ENCODE results near the gene HES5.
A peak's percentile ranks its signal among the peaks of the same experiment; 100 is the strongest.
"Not testable (repeated sequence)": the region's sequence is repeated elsewhere in the genome, so short reads cannot be mapped to it uniquely, and the experiment has no call there.

HES5 gene

GRCh38 chr1:2529784-2530512 lies at the start of gene HES5:
Gene HES5, minus strand, starts transcription at chr1:2530263. Its CDS starts 99 bp downstream, at chr1:2530164.
- FAIRE-seq = no peak
- no peak for DNase-seq (ENCODE audit: insufficient read length, low spot score)

GRCh38 chr1:2578758-2579118 lies 48.7 kb upstream of the HES5 start:
- FAIRE-seq (peak; percentile 69), DNase-seq (ENCODE audit: insufficient read length, low spot score) (no peak)

GRCh38 chr1:2577565-2578075 lies 47.6 kb upstream of the HES5 start:
- not testable (repeated sequence) for DNase-seq (ENCODE audit: insufficient read length, low spot score); FAIRE-seq

GRCh38 chr1:2575801-2576663 lies 46.0 kb upstream of the HES5 start:
- DNase-seq (ENCODE audit: insufficient read length, low spot score) (no peak), FAIRE-seq (peak; percentile 35)

- no peak for DNase-seq (ENCODE audit: insufficient read length, low spot score)
- no peak for FAIRE-seq
Measured at GRCh38 chr1:2574350-2574749, 44.3 kb upstream of the HES5 start.

GRCh38 chr1:2573250-2573920 lies 43.3 kb upstream of the HES5 start:
- DNase-seq (ENCODE audit: insufficient read length, low spot score) (no peak), FAIRE-seq (no peak)

- FAIRE-seq (no peak), DNase-seq (ENCODE audit: insufficient read length, low spot score) (no peak)
Measured at GRCh38 chr1:2571348-2571747, 41.3 kb upstream of the HES5 start.

GRCh38 chr1:2570332-2570731 lies 40.3 kb upstream of the HES5 start:
- FAIRE-seq (no peak), DNase-seq (ENCODE audit: insufficient read length, low spot score) (no peak)

GRCh38 chr1:2569703-2570102 lies 39.6 kb upstream of the HES5 start:
- not testable (repeated sequence) for FAIRE-seq; DNase-seq (ENCODE audit: insufficient read length, low spot score)

- DNase-seq (ENCODE audit: insufficient read length, low spot score) (no peak), FAIRE-seq (no peak)
Measured at GRCh38 chr1:2569060-2569459, 39.0 kb upstream of the HES5 start.

GRCh38 chr1:2568187-2568816 lies 38.2 kb upstream of the HES5 start:
- FAIRE-seq = peak; percentile 21
- not testable (repeated sequence) for DNase-seq (ENCODE audit: insufficient read length, low spot score)

- no peak for FAIRE-seq
- DNase-seq (ENCODE audit: insufficient read length, low spot score) = no peak
Measured at GRCh38 chr1:2567083-2567679, 37.1 kb upstream of the HES5 start.

GRCh38 chr1:2566101-2567045 lies 36.3 kb upstream of the HES5 start:
- FAIRE-seq (no peak), DNase-seq (ENCODE audit: insufficient read length, low spot score) (no peak)

- DNase-seq (ENCODE audit: insufficient read length, low spot score) (no peak), FAIRE-seq (no peak)
Measured at GRCh38 chr1:2564815-2565374, 34.8 kb upstream of the HES5 start.

- no peak for FAIRE-seq
- no peak for DNase-seq (ENCODE audit: insufficient read length, low spot score)
Measured at GRCh38 chr1:2564006-2564814, 34.1 kb upstream of the HES5 start.

- FAIRE-seq (no peak), DNase-seq (ENCODE audit: insufficient read length, low spot score) (no peak)
Measured at GRCh38 chr1:2563205-2563604, 33.1 kb upstream of the HES5 start.

GRCh38 chr1:2561898-2562895 lies 32.1 kb upstream of the HES5 start:
- no peak for FAIRE-seq
- DNase-seq (ENCODE audit: insufficient read length, low spot score) = no peak
